Activated naive CD8-positive, alpha-beta T cell (primary cell): ENCODE results near the gene ZCCHC7.
A peak's percentile ranks its signal among the peaks of the same experiment; 100 is the strongest.

Experiments
- H3K27ac Mint-ChIP-seq: one replicate; pipeline ENCODE4 v1.8.0; 2021; ENCODE audit warnings: mixed read lengths
- H3K27me3 Mint-ChIP-seq: one replicate; pipeline ENCODE4 v1.8.0; 2021; ENCODE audit warnings: mixed read lengths
- H3K36me3 Mint-ChIP-seq: one replicate; pipeline ENCODE4 v1.8.0; 2021; ENCODE audit warnings: mixed read lengths
- H3K4me1 Mint-ChIP-seq: one replicate; pipeline ENCODE4 v1.8.0; 2021; ENCODE audit warnings: low read depth, mixed read lengths
- H3K4me3 Mint-ChIP-seq: one replicate; pipeline ENCODE4 v1.8.0; 2021; ENCODE audit warnings: mild to moderate bottlenecking, mixed read lengths
- H3K9me3 Mint-ChIP-seq: one replicate; pipeline ENCODE4 v1.8.0; 2021; ENCODE audit warnings: low read depth, mixed read lengths

ZCCHC7 gene

GRCh38 chr9:37342493-37342892 lies 222.1 kb downstream of the ZCCHC7 start:
- Mint-ChIP-seq H3K9me3 (no peaks in the 10 kb centered on the region), H3K36me3 (peaks cover 16% of the 10 kb centered on the region), H3K4me1 (no peaks in the 10 kb centered on the region), H3K27me3 (no peaks in the 10 kb centered on the region), H3K4me3 (no peak overlapping the region), H3K27ac (no peak overlapping the region)

- peaks cover 16% of the 10 kb centered on the region for H3K36me3 Mint-ChIP-seq
- no peaks in the 10 kb centered on the region for H3K9me3 Mint-ChIP-seq
- H3K4me3 Mint-ChIP-seq = no peak overlapping the region
- no peak overlapping the region for H3K27ac Mint-ChIP-seq
- H3K4me1 Mint-ChIP-seq = no peaks in the 10 kb centered on the region
- H3K27me3 Mint-ChIP-seq = no peaks in the 10 kb centered on the region
Measured at GRCh38 chr9:37342895-37343294, 222.5 kb downstream of the ZCCHC7 start.

- no peak overlapping the region for H3K4me3 Mint-ChIP-seq
- peaks cover 15% of the 10 kb centered on the region for H3K36me3 Mint-ChIP-seq
- H3K27me3 Mint-ChIP-seq = no peaks in the 10 kb centered on the region
- H3K4me1 Mint-ChIP-seq = no peaks in the 10 kb centered on the region
- no peaks in the 10 kb centered on the region for H3K9me3 Mint-ChIP-seq
- no peak overlapping the region for H3K27ac Mint-ChIP-seq
Measured at GRCh38 chr9:37343724-37344123, 223.3 kb downstream of the ZCCHC7 start.

GRCh38 chr9:37345038-37345437 lies 224.7 kb downstream of the ZCCHC7 start:
- no peak overlapping the region for H3K4me3 Mint-ChIP-seq
- H3K9me3 Mint-ChIP-seq = no peaks in the 10 kb centered on the region
- peaks cover 17% of the 10 kb centered on the region for H3K36me3 Mint-ChIP-seq
- no peaks in the 10 kb centered on the region for H3K27me3 Mint-ChIP-seq
- H3K4me1 Mint-ChIP-seq = no peaks in the 10 kb centered on the region
- no peak overlapping the region for H3K27ac Mint-ChIP-seq

- Mint-ChIP-seq H3K27me3 (no peaks in the 10 kb centered on the region), H3K36me3 (peaks cover 26% of the 10 kb centered on the region), H3K27ac (no peak overlapping the region), H3K4me1 (no peaks in the 10 kb centered on the region), H3K4me3 (no peak overlapping the region), H3K9me3 (no peaks in the 10 kb centered on the region)
Measured at GRCh38 chr9:37348917-37349316, 228.5 kb downstream of the ZCCHC7 start.

- H3K9me3 Mint-ChIP-seq = no peaks in the 10 kb centered on the region
- H3K4me3 Mint-ChIP-seq = no peak overlapping the region
- peaks cover 20% of the 10 kb centered on the region for H3K36me3 Mint-ChIP-seq
- no peak overlapping the region for H3K27ac Mint-ChIP-seq
- H3K4me1 Mint-ChIP-seq = no peaks in the 10 kb centered on the region
- H3K27me3 Mint-ChIP-seq = no peaks in the 10 kb centered on the region
Measured at GRCh38 chr9:37350486-37351190, 230.3 kb downstream of the ZCCHC7 start.

GRCh38 chr9:37353791-37354190 lies 233.4 kb downstream of the ZCCHC7 start:
- Mint-ChIP-seq H3K36me3 (peaks cover 21% of the 10 kb centered on the region), H3K27me3 (no peaks in the 10 kb centered on the region), H3K9me3 (no peaks in the 10 kb centered on the region), H3K4me1 (no peaks in the 10 kb centered on the region), H3K27ac (no peak overlapping the region), H3K4me3 (no peak overlapping the region)

GRCh38 chr9:37362430-37362829 lies 242.1 kb downstream of the ZCCHC7 start:
- Mint-ChIP-seq H3K4me3 (no peak overlapping the region), H3K27ac (no peak overlapping the region), H3K9me3 (no peaks in the 10 kb centered on the region), H3K4me1 (no peaks in the 10 kb centered on the region), H3K27me3 (no peaks in the 10 kb centered on the region), H3K36me3 (peaks cover 12% of the 10 kb centered on the region)

- Mint-ChIP-seq H3K27me3 (no peaks in the 10 kb centered on the region), H3K27ac (no peak overlapping the region), H3K9me3 (no peaks in the 10 kb centered on the region), H3K36me3 (peaks cover 8% of the 10 kb centered on the region), H3K4me3 (no peak overlapping the region), H3K4me1 (no peaks in the 10 kb centered on the region)
Measured at GRCh38 chr9:37363124-37363523, 242.8 kb downstream of the ZCCHC7 start.

GRCh38 chr9:37364136-37364535 lies 243.8 kb downstream of the ZCCHC7 start:
- H3K27ac Mint-ChIP-seq = peak overlapping the region; percentile 59
- peaks cover 8% of the 10 kb centered on the region for H3K36me3 Mint-ChIP-seq
- no peaks in the 10 kb centered on the region for H3K9me3 Mint-ChIP-seq
- no peaks in the 10 kb centered on the region for H3K4me1 Mint-ChIP-seq
- no peaks in the 10 kb centered on the region for H3K27me3 Mint-ChIP-seq
- H3K4me3 Mint-ChIP-seq = no peak overlapping the region

GRCh38 chr9:37364751-37365360 lies 244.5 kb downstream of the ZCCHC7 start:
- no peak overlapping the region for H3K4me3 Mint-ChIP-seq
- no peak overlapping the region for H3K27ac Mint-ChIP-seq
- H3K4me1 Mint-ChIP-seq = no peaks in the 10 kb centered on the region
- H3K9me3 Mint-ChIP-seq = no peaks in the 10 kb centered on the region
- H3K36me3 Mint-ChIP-seq = peaks cover 7% of the 10 kb centered on the region
- no peaks in the 10 kb centered on the region for H3K27me3 Mint-ChIP-seq

GRCh38 chr9:37369671-37370070 lies 249.3 kb downstream of the ZCCHC7 start:
- Mint-ChIP-seq H3K27me3 (no peaks in the 10 kb centered on the region), H3K9me3 (no peaks in the 10 kb centered on the region), H3K4me3 (no peak overlapping the region), H3K4me1 (peaks cover 4% of the 10 kb centered on the region), H3K36me3 (no peaks in the 10 kb centered on the region), H3K27ac (no peak overlapping the region)

GRCh38 chr9:37370282-37370681 lies 249.9 kb downstream of the ZCCHC7 start:
- H3K4me1 Mint-ChIP-seq = peaks cover 8% of the 10 kb centered on the region
- peaks cover 2% of the 10 kb centered on the region for H3K27me3 Mint-ChIP-seq
- no peak overlapping the region for H3K4me3 Mint-ChIP-seq
- no peaks in the 10 kb centered on the region for H3K9me3 Mint-ChIP-seq
- H3K27ac Mint-ChIP-seq = no peak overlapping the region
- no peaks in the 10 kb centered on the region for H3K36me3 Mint-ChIP-seq

GRCh38 chr9:37370968-37371563 lies 250.7 kb downstream of the ZCCHC7 start:
- no peak overlapping the region for H3K4me3 Mint-ChIP-seq
- no peaks in the 10 kb centered on the region for H3K9me3 Mint-ChIP-seq
- peaks cover 8% of the 10 kb centered on the region for H3K4me1 Mint-ChIP-seq
- peaks cover 2% of the 10 kb centered on the region for H3K27me3 Mint-ChIP-seq
- no peak overlapping the region for H3K27ac Mint-ChIP-seq
- no peaks in the 10 kb centered on the region for H3K36me3 Mint-ChIP-seq

GRCh38 chr9:37371565-37372464 lies 251.4 kb downstream of the ZCCHC7 start:
- Mint-ChIP-seq H3K27me3 (peaks cover 6% of the 10 kb centered on the region), H3K27ac (no peak overlapping the region), H3K36me3 (no peaks in the 10 kb centered on the region), H3K4me3 (no peak overlapping the region), H3K9me3 (no peaks in the 10 kb centered on the region), H3K4me1 (peaks cover 8% of the 10 kb centered on the region)
